Natural killer cell (primary cell): Measurements from ENCODE around the gene TRAF3IP3. TPM values are rescaled to one million over a fixed set of nuclear protein-coding genes. Genes with fewer than 3 reads are reported as not detected.

Source experiments
- ATAC-seq, 3 donors: fragments of 150-1000 bp in 2 of 3; fragments of 200-7000 bp in 1 of 3; cut with Tn5 transposase; 1 replicate in 1 of 3; 2 replicates in 2 of 3; pipeline ENCODE4 v1.10.0; 2021; ENCODE audit warnings: mild to moderate bottlenecking in 2 of 3, moderate library complexity in 2 of 3
- DNase-seq, 2 donors: peaks; one replicate each; pipeline versions ENCODE4 v3.0.0 to v3.0.0-alpha.2; 2013 to 2021; ENCODE audit warnings: mixed read lengths in 1 of 2
- H3K27ac ChIP-seq: one replicate; pipeline ENCODE4 v1.5.1; 2013; ENCODE audit warnings: mild to moderate bottlenecking, low read length
- H3K27me3 ChIP-seq: one replicate; pipeline ENCODE4 v1.6.1; 2013; ENCODE audit warnings: low read length; ENCODE audit not compliant: control insufficient read depth, insufficient read depth
- H3K36me3 ChIP-seq: one replicate; pipeline ENCODE4 v1.6.1; 2013; ENCODE audit warnings: low read length; ENCODE audit not compliant: control insufficient read depth, insufficient read depth
- H3K4me1 ChIP-seq: one replicate; pipeline ENCODE4 v1.6.1; 2013; ENCODE audit warnings: low read length; ENCODE audit not compliant: control insufficient read depth, insufficient read depth
- H3K4me3 ChIP-seq: one replicate; pipeline ENCODE4 v1.5.1; 2013; ENCODE audit warnings: low read length
- H3K9me3 ChIP-seq: one replicate; pipeline ENCODE4 v1.6.1; 2013; ENCODE audit warnings: low read length; ENCODE audit not compliant: control insufficient read depth, insufficient read depth
- H3K27ac Mint-ChIP-seq, 2 donors: one replicate each; pipeline ENCODE4 v1.8.0; 2022; ENCODE audit warnings: mild to moderate bottlenecking in 2 of 2, mixed read lengths in 2 of 2, moderate library complexity in 1 of 2
- H3K27me3 Mint-ChIP-seq, 2 donors: one replicate each; pipeline ENCODE4 v1.8.0; 2022; ENCODE audit warnings: low read depth in 2 of 2, mixed read lengths in 2 of 2
- H3K36me3 Mint-ChIP-seq: one replicate; pipeline ENCODE4 v1.8.0; 2022; ENCODE audit warnings: mixed read lengths
- H3K4me1 Mint-ChIP-seq, 2 donors: one replicate each; pipeline ENCODE4 v1.8.0; 2022; ENCODE audit warnings: mixed read lengths in 2 of 2
- H3K4me3 Mint-ChIP-seq: one replicate; pipeline ENCODE4 v1.8.0; 2022; ENCODE audit warnings: mild to moderate bottlenecking, moderate library complexity, mixed read lengths
- H3K9me3 Mint-ChIP-seq, 2 donors: one replicate each; pipeline ENCODE4 v1.8.0; 2022; ENCODE audit warnings: mixed read lengths in 2 of 2
- CTCF ChIP-seq: fragments of 200-600 bp; IDR thresholded peaks from one replicate; pipeline ENCODE4 v1.8.0; 2022; ENCODE audit warnings: antibody characterized with exemption
- WGBS: methylation state at CpG from one replicate; pipeline ENCODE4 v1.1.7; 2013; ENCODE audit warnings: missing lambda C conversion rate; ENCODE audit not compliant: insufficient coverage; 5-methylcytosine and 5-hydroxymethylcytosine counted together
- intact Hi-C: fragments of 100-400 bp; cut with micrococcal nuclease; formaldehyde crosslinking; loops from one replicate; pipeline ENCODE4 v1.14.2; 2022
- total RNA-seq, 4 donors: library from RNA; stranded (reverse); fragments of 120-200 nt in 1 of 4; gene quantifications; one replicate each; pipeline versions ENCODE4 v1.2.3 to v1.2.4, GENCODE V29; 2013 to 2022

Gene TRAF3IP3
- total RNA-seq, 3 donors from 2014 or later (not counting 1 experiment from before 2014, with no cell fraction given): 273 to 354 (median 287) TPM

- WGBS: 100% methylated on average over 5 of the region's 5 CpGs
Measured at GRCh38 chr1:209800984-209801834, 45.4 kb downstream of the TRAF3IP3 start.

DNA sequence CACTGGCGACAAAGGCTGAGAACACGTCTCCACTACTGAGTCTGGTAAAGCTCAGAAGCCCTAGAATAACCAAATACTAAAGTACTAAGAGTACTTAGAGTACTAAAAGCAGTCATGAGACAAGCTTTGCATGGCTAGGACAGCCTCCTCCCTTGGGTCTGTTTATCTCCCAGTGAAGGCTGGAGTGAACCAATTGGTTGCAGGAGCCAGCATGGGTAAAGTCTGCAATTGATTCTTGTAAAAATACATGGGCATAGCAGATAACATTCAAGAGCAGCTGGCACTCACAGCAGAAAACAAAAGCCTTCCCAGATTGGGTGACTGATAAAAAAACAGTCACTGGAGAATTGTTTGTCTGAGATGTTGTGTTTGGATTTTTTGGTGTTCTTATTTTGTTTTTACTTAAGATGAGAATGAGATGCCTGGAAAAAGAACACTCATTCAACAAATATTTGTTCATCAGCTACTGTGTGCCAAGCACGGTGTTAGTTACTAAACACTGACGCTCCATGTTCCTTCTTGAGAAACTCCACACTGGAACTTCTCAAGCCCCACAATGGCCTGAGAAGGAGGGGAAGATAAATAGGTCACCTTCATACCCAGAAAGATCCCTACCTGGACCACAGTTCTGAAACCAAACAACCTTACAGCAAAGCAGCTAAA is 46.4 kb downstream of the TRAF3IP3 start:
- Mint-ChIP-seq H3K9me3 (no peaks in the 10 kb centered on the region), H3K27me3 (peaks cover 0 to 8% of the 10 kb centered on the region in 2 donors), H3K4me3 (no peak overlapping the region), H3K27ac (no peak overlapping the region), H3K36me3 (no peaks in the 10 kb centered on the region), H3K4me1 (peaks cover 4 to 28% of the 10 kb centered on the region in 2 donors)
- DNase-seq (no peak), ATAC-seq (no peak)
- H3K36me3 ChIP-seq: no peaks in the 10 kb centered on the region
- H3K27ac ChIP-seq: no peak overlapping the region
- TF ChIP-seq CTCF: no peak
- no peaks in the 10 kb centered on the region for H3K9me3 ChIP-seq
- intact Hi-C loops: no loop called here
- H3K4me3 ChIP-seq: no peak overlapping the region
- WGBS: 96% methylated on average over 4 of the region's 4 CpGs
- H3K4me1 ChIP-seq: peaks cover 13% of the 10 kb centered on the region
- H3K27me3 ChIP-seq: no peaks in the 10 kb centered on the region

More at GRCh38 chr1:209800984-209801834, 45.4 kb downstream of the TRAF3IP3 start:
- Mint-ChIP-seq H3K27ac (no peak overlapping the region), H3K4me1 (peaks cover 4 to 26% of the 10 kb centered on the region in 2 donors), H3K4me3 (no peak overlapping the region), H3K27me3 (peaks cover 0 to 8% of the 10 kb centered on the region in 2 donors), H3K36me3 (peaks cover 7% of the 10 kb centered on the region), H3K9me3 (no peaks in the 10 kb centered on the region)
- no peaks in the 10 kb centered on the region for H3K36me3 ChIP-seq
- H3K4me3 ChIP-seq: no peak overlapping the region
- ATAC-seq (no peak), DNase-seq (no peak)
- peaks cover 11% of the 10 kb centered on the region for H3K4me1 ChIP-seq
- no peak for TF ChIP-seq CTCF
- no peaks in the 10 kb centered on the region for H3K9me3 ChIP-seq
- intact Hi-C loops: no loop called here
- H3K27ac ChIP-seq: no peak overlapping the region
- H3K27me3 ChIP-seq: no peaks in the 10 kb centered on the region

GRCh38 chr1:209802780-209803152 is 46.9 kb downstream of the TRAF3IP3 start:
- WGBS: 68% methylated on average over 3 of the region's 4 CpGs
- Histone ChIP-seq H3K9me3 (no peaks in the 10 kb centered on the region), H3K4me1 (peaks cover 13% of the 10 kb centered on the region), H3K27me3 (no peaks in the 10 kb centered on the region), H3K36me3 (no peaks in the 10 kb centered on the region), H3K27ac (no peak overlapping the region), H3K4me3 (no peak overlapping the region)
- no peak for DNase-seq
- TF ChIP-seq CTCF: no peak
- Mint-ChIP-seq H3K9me3 (no peaks in the 10 kb centered on the region), H3K4me3 (no peak overlapping the region), H3K36me3 (no peaks in the 10 kb centered on the region), H3K27ac (no peak overlapping the region), H3K27me3 (peaks cover 0 to 7% of the 10 kb centered on the region in 2 donors), H3K4me1 (peaks cover 4 to 27% of the 10 kb centered on the region in 2 donors)
- no peak for ATAC-seq
- intact Hi-C loops: no loop called here
